GM10248 (cell line): ENCODE results near the gene ERN1.

Experiments used
- CTCF ChIA-PET: fragments of 300-600 bp; sonication (Branson Sonifier 250); formaldehyde crosslinking; extraction: SDS; loops from one replicate; lab custom pipeline; 2021; ENCODE audit warnings: antibody characterized with exemption; lab: Yijun Ruan, JAX
- POLR2A ChIA-PET: fragments of 350-650 bp; sonication (Branson Sonifier 250); formaldehyde crosslinking; extraction: SDS; loops from one replicate; lab custom pipeline; 2020; ENCODE audit warnings: antibody characterized with exemption; lab: Yijun Ruan, JAX
- DNase-seq: peaks from one replicate; pipeline ENCODE4 v3.0.0; 2012; ENCODE audit errors: extremely low spot score
- TF ChIP-seq, protein P1 (sequence below): IDR thresholded peaks from 2 replicates; pipeline ENCODE4 v1.5.1; 2012; ENCODE audit warnings: mild to moderate bottlenecking, low read depth; ENCODE audit errors: extremely low read depth, missing control alignments, control extremely low read depth

Gene ERN1

DNA sequence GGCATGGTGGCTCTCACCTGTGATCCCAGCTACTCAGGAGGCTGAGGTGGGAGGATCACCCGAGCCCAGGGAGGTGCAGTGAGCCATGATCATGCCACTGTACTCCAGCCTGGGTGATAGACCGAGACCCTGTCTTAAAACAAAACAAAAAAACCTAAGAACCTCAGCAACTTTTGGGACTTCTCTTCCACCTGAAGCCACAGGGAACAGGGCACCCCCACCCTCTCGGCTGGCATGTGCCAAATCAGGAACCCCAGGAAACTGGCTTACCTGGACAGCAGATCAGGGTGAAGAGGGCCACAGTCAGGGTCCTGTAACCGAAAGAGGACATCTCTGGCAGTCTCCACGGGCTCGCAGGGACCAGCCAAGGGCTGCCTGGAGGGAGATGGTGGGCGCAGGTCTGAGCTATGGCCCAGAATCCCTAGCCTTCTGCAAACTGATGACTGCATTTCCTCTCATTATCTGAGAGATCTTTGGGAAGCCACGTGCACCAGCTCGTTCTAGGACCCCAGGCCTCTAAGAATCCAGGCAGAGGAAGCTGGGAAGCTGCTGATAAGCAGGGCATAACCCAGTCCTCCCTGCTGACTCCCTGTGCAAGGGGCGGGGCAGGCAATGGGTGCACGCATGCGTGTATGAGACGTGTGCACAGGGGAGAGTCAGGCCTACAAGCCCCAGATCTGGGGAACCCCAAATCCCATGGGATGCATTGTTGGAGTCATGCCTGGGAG is 123.4 kb downstream of the ERN1 start:
- ChIA-PET CTCF (interaction anchor here (1.0 to 2.4 kb wide), 8 partner anchors 11 to 87 kb away, joined by 3 to 8 read pairs (median 5); no protein-coding TSS in a partner anchor), POLR2A (no interaction called here)
- TF ChIP-seq, protein P1, sequence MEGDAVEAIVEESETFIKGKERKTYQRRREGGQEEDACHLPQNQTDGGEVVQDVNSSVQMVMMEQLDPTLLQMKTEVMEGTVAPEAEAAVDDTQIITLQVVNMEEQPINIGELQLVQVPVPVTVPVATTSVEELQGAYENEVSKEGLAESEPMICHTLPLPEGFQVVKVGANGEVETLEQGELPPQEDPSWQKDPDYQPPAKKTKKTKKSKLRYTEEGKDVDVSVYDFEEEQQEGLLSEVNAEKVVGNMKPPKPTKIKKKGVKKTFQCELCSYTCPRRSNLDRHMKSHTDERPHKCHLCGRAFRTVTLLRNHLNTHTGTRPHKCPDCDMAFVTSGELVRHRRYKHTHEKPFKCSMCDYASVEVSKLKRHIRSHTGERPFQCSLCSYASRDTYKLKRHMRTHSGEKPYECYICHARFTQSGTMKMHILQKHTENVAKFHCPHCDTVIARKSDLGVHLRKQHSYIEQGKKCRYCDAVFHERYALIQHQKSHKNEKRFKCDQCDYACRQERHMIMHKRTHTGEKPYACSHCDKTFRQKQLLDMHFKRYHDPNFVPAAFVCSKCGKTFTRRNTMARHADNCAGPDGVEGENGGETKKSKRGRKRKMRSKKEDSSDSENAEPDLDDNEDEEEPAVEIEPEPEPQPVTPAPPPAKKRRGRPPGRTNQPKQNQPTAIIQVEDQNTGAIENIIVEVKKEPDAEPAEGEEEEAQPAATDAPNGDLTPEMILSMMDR: no peak
- DNase-seq: peak; percentile 10

DNA sequence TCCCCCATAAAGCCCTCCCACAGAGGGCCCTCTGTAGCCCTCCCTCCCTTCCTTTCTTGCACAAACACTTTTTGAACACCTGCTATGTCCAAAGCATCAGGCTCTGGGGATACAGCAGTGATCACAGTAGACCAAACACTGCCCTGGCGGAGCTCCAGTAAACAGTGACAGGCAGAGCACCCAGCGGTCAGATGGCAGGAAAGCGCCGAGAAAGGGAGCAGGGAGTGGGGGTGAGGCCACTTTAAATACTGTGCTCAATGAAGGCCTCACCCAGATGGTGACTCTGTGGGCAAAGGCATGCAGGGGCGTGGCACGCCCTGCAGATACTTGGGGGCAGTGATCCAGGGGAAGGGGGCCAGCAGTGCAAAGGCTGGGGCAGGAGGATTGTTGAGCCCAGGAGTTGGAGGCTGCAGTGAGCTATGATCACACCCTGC is 124.2 kb downstream of the ERN1 start:
- TF ChIP-seq, protein P1: no peak
- CTCF ChIA-PET: interaction anchor here (0.8 to 2.4 kb wide), 8 partner anchors 11 to 86 kb away, joined by 3 to 8 read pairs (median 4); no protein-coding TSS in a partner anchor
- POLR2A ChIA-PET: no interaction called here
- no peak for DNase-seq

DNA sequence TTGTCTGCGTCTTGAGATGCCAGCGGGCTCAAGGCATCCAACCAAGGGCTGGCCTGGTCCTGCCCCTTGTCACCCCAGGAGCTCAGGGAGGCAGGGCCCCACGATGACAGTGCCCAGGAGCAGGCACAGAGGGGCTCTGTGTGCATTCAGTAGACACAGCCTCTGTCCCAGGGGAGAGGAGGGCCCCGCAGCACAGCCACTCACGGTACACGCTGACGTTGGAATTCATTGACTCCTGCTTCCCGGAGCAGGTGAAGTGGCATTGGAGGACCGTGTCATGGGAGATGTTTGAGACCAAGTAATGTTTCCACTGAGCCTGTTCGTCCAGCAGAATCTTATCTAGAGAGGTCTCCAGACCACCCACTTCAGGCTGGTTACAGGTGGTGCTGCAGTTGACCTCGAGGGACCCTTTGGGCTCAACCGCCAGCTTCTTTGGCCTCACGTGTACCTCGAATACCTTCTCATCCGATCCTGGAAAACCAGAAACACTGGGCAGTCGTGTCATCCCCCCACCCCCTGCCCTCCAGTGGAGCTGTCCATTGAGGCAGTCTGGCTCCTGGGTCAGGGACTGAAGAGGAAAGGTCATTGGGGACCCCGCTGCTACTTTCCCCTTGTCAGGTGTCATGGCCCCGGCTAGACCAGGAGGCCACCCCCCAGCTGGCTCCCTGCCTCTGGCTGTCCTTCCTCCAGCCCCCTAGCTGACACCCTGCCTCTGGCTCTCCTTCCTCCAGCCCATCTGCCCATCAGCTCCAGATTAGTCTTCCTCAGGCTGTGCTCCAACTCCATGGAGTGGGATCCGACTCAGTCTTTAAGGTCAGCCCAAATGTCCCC is 124.8 kb downstream of the ERN1 start:
- TF ChIP-seq, protein P1: no peak

DNA sequence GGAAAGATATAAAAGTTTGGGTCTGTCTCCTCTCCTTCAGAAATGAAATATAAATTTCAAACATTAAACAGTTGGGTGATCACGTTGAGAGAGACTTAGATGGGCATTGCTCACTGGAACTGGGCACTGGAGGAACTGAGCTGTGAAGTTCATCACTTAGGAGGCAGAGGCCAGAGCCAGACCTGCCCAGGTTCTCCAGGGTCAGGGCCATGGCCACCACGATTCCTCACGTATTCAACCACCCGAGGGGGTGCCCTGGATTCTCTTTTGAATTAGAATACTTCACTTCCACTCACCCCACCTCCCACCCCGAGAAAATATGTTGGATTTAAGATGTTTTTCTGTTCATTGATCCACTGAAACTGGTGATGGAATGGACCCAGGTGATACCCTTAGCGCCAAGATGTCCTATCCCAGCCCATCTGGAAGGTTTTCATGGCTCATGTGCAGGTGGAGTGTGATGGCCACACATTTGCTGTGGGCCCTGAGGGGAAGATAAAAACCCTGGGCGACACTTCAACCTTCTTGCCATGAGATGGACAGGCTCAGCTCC is 125.7 kb downstream of the ERN1 start:
- CTCF ChIA-PET: interaction anchor here (1.6 to 2.4 kb wide), 3 partner anchors 13 to 85 kb away, joined by 4 to 8 read pairs (median 8); no protein-coding TSS in a partner anchor

More for the DNA sequence above, 124.8 kb downstream of the ERN1 start:
- peak; percentile 11 for DNase-seq
- CTCF ChIA-PET: interaction anchor here (0.8 to 2.4 kb wide), 6 partner anchors 12 to 85 kb away, joined by 3 to 8 read pairs (median 4); no protein-coding TSS in a partner anchor
- POLR2A ChIA-PET: no interaction called here

DNA sequence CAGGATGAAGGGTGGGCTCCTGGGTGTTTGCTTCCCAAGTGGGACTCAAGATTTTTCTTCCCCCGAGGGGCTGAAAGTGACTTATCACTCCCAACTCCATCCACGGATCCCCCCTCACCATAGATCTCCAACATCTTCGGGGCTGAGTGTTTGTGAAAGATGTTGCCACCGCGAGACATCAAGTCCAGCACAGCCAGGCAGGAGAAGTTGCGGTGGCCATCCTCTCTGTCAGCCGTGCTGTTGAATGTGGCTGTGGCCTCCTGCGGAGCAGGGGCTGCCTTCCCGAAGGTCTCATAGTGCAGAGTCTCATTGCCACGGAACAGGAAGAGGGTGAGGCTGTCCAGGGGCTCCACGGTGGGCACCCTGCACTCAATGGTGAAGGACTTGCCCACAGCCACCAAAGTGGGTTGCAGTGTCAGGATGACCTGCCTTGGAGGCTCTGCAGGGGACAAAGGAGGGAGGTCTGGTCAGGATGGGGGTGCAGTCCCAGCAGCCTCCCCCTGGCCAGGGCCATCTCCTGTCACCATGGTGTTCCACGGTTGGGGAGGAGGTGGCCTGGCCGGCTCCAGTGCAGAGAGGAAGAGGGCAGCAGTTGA is 126.3 kb downstream of the ERN1 start:
- ChIA-PET CTCF (interaction anchor here (1.5 kb wide), 1 partner anchor 13 kb away, joined by 4 read pairs; no protein-coding TSS in a partner anchor), POLR2A (no interaction called here)
- TF ChIP-seq, protein P1: no peak
- peak; percentile 9 for DNase-seq

More for the DNA sequence above, 125.7 kb downstream of the ERN1 start:
- peak; percentile 9 for DNase-seq
- POLR2A ChIA-PET: no interaction called here
- TF ChIP-seq, protein P1: no peak
